RWPE1 (cell line): ENCODE results near the gene LPO.

Experiments used
- CTCF ChIA-PET: fragments of 350-600 bp; sonication (Branson Sonifier 250); formaldehyde crosslinking; extraction: SDS; loops from one replicate; lab custom pipeline; 2021; lab: Yijun Ruan, JAX
- POLR2A ChIA-PET: fragments of 400-600 bp; formaldehyde crosslinking; extraction: SDS; loops from one replicate; lab custom pipeline; 2020; ENCODE audit warnings: antibody characterized with exemption; ENCODE audit not compliant: low non-redundant PET; lab: Yijun Ruan, JAX
- DNase-seq: peaks from one replicate; pipeline ENCODE4 v3.0.0; 2012; ENCODE audit warnings: low spot score
- H3K27ac ChIP-seq: fragments of 450-650 bp; 2 replicates; pipeline ENCODE4 v1.5.1; 2017
- TF ChIP-seq, protein P1 (sequence below): fragments of 450-650 bp; conservative IDR thresholded peaks from 2 replicates; pipeline ENCODE4 v1.5.1; 2017; ENCODE audit warnings: low read depth, mild to moderate bottlenecking

The LPO gene

GRCh38 chr17:58238147-58238634 lies at the start of gene LPO:
Gene LPO (plus strand): TSS chr17:58238584. CDS start chr17:58242980, 4,396 bp downstream.
- no peak within 1 kb of the TSS for H3K27ac ChIP-seq
- POLR2A ChIA-PET: no interaction called here
- TF ChIP-seq, protein P1, sequence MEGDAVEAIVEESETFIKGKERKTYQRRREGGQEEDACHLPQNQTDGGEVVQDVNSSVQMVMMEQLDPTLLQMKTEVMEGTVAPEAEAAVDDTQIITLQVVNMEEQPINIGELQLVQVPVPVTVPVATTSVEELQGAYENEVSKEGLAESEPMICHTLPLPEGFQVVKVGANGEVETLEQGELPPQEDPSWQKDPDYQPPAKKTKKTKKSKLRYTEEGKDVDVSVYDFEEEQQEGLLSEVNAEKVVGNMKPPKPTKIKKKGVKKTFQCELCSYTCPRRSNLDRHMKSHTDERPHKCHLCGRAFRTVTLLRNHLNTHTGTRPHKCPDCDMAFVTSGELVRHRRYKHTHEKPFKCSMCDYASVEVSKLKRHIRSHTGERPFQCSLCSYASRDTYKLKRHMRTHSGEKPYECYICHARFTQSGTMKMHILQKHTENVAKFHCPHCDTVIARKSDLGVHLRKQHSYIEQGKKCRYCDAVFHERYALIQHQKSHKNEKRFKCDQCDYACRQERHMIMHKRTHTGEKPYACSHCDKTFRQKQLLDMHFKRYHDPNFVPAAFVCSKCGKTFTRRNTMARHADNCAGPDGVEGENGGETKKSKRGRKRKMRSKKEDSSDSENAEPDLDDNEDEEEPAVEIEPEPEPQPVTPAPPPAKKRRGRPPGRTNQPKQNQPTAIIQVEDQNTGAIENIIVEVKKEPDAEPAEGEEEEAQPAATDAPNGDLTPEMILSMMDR: no peak
- CTCF ChIA-PET: interaction anchor here (0.7 to 1.5 kb wide), 2 partner anchors 12 to 22 kb away, joined by 3 to 6 read pairs; no protein-coding TSS in a partner anchor
- no peak for DNase-seq

DNA sequence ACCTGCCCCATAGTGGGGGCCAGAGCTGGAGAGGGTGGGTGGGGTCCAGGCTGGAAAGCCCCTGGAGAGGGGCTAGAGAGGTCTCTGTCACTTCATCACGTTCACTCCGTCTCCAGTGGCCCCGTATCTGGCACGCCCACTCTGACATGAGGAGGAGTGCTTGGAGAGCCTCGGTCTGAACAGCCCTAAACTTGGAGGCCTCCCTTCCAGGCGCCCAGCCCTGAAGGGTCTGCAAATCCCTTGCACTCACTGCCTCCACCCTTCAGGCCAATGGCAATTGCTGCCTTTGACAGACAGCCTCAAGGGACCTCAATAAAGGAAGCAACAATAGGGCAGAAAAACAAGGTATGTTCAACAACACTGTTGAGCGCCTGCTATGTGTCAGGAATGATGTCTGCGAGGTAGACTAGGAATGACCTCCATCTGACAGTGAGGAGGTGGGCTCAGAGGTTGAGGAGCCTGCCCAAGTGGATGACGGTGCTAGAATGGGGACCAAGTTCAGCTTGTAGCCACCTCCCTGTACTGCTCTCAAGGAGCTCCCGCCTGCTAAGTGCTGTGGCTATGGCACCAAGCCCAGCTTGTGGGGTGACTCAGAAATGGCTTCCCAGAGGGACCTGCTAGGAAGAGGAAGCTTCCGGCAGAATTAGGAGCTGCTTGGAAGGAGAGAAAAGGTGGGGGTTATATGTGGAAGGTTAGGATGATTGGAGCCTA lies 48.8 kb upstream of the LPO start:
- POLR2A ChIA-PET: no interaction called here

DNA sequence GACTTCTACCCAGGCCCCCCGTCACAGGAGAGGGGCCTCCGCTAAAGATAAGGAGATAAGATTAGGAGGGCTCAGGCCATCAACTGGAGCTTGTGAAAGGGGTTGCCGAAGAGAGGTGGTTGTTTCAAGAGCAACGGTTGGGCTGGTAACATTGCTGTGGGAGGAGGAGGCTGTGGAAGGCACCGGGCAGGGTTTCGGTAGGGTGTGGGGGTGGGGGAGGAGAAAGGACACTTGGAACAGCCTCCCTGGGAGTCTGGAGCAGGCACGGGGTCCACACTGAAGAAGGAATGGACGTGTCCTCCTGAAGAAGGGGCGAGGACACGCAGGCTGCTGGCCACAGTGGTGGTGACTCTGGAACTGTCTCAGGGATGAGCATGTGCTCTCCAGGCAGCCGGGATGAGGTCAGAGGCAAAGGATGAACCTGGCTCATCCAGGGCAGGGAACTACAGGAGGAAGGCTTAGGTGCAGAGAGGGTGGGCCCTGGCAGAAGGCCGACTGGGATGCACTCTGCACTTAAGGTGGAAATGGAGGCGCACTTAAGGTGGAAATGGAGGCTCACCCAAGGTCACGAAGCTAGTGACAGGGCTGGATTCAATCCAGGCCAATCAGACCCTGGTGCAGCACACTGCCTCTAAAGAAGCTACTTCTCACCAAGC lies 47.0 kb upstream of the LPO start:
- DNase-seq: no peak
- ChIA-PET CTCF (no interaction called here), POLR2A (interaction anchor here (0.7 kb wide), 1 partner anchor 187 kb away, joined by 3 read pairs; no protein-coding TSS in a partner anchor)
- no peak overlapping the region for H3K27ac ChIP-seq
- TF ChIP-seq, protein P1: no peak

More for the DNA sequence above, 48.8 kb upstream of the LPO start:
- TF ChIP-seq, protein P1: no peak
- CTCF ChIA-PET: interaction anchor here (0.6 to 1.0 kb wide), 2 partner anchors 8 to 9 kb away, joined by 3 read pairs; no protein-coding TSS in a partner anchor
- H3K27ac ChIP-seq: no peak overlapping the region
- DNase-seq: peak; percentile 88

GRCh38 chr17:58192612-58193011 lies 45.8 kb upstream of the LPO start, which contains the start of gene EPX:
Gene EPX (plus strand): TSS chr17:58192726. CDS start chr17:58192847, 121 bp downstream.
- POLR2A ChIA-PET: no interaction called here
- CTCF ChIA-PET: interaction anchor here (0.5 kb wide), 1 partner anchor 1561 kb away, joined by 3 read pairs; no protein-coding TSS in a partner anchor
- TF ChIP-seq, protein P1: no peak
- H3K27ac ChIP-seq: no peak within 1 kb of the TSS
- no peak for DNase-seq

DNA sequence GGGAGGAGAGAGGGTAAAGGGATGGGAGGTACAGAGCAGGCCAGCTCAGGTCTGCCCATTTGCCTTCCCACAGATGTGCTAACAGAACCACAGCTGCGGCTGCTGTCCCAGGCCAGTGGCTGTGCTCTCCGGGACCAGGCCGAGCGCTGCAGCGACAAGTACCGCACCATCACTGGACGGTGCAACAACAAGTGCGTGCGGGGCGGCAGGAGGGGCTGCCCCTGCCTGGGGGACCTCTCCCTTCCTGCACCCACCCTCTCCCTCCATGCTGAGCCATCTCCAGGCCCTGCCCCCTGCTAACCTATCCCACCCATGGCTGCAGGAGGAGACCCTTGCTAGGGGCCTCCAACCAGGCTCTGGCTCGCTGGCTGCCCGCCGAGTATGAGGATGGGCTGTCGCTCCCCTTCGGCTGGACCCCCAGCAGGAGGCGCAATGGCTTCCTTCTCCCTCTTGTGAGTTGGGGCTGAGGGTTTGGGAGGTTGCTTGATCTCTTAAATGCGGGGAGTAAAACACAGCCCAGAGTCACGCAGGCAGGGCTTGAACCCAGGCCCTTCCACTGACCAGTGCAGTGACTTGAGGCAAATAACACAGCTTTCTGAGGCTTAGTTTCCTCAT lies 44.6 kb upstream of the LPO start:
- ChIA-PET CTCF (interaction anchor here (0.6 kb wide), 1 partner anchor 269 kb away, joined by 3 read pairs; no protein-coding TSS in a partner anchor), POLR2A (no interaction called here)
- DNase-seq: no peak
- TF ChIP-seq, protein P1: no peak
- H3K27ac ChIP-seq: no peak overlapping the region
